T-cell (primary cell): ENCODE data around the gene TSC22D2. TPM values are rescaled to one million over a fixed set of nuclear protein-coding genes. Genes with fewer than 3 reads are reported as not detected.
A peak's percentile ranks its signal among the peaks of the same experiment; 100 is the strongest.

Source experiments
- ATAC-seq, 4 experiments: fragments of 200-7000 bp in 3 of 4; fragments of 150-1000 bp in 1 of 4; cut with Tn5 transposase; replicated peaks in 1 of 4; 1 replicate in 3 of 4; 2 replicates in 1 of 4; pipeline ENCODE4 v1.10.0; 2021; ENCODE audit warnings: moderate library complexity in 3 of 4, mild to moderate bottlenecking in 2 of 4, moderate number of reproducible peaks in 1 of 4
- CTCF ChIA-PET, 2 donors: fragments of 300-600 bp; sonication (Branson Sonifier 250); formaldehyde crosslinking; loops; one replicate each; lab custom pipeline; 2022; ENCODE audit warnings: antibody characterized with exemption in 2 of 2; lab: Charles Lee
- POLR2A ChIA-PET, 2 donors: fragments of 300-600 bp; sonication (Branson Sonifier 250); formaldehyde crosslinking; loops; one replicate each; lab custom pipeline; 2022; ENCODE audit warnings: antibody characterized with exemption in 2 of 2; lab: Charles Lee
- DNase-seq, 35 experiments: peaks; one replicate each; pipeline versions ENCODE4 v3.0.0 to v3.0.0-alpha.2; 2013 to 2023
- H3K27ac ChIP-seq: one replicate; pipeline ENCODE4 v1.5.1; 2013; ENCODE audit warnings: low read length
- H3K27me3 ChIP-seq, 2 experiments: replicated peaks in 1 of 2; 1 replicate in 1 of 2; 2 replicates in 1 of 2; pipeline versions ENCODE4 v1.6.1 to v1.7.0; 2013; ENCODE audit warnings: low read length in 1 of 2, mixed read lengths in 1 of 2; ENCODE audit not compliant: control insufficient read depth in 2 of 2, insufficient read depth in 2 of 2; ENCODE audit errors: extremely low read depth in 1 of 2
- H3K36me3 ChIP-seq, 2 donors: 1 replicate in 1 of 2; 2 replicates in 1 of 2; pipeline versions ENCODE4 v1.6.1 to v1.7.0; 2013; ENCODE audit warnings: low read length in 1 of 2; ENCODE audit not compliant: control insufficient read depth in 2 of 2, insufficient read depth in 1 of 2; ENCODE audit errors: extremely low read depth in 1 of 2
- H3K4me1 ChIP-seq, 2 experiments: 1 replicate in 1 of 2; 2 replicates in 1 of 2; pipeline versions ENCODE4 v1.6.1 to v1.7.0; 2013; ENCODE audit warnings: low read length in 2 of 2, mixed read lengths in 1 of 2; ENCODE audit not compliant: insufficient read depth in 2 of 2, control insufficient read depth in 1 of 2; ENCODE audit errors: extremely low read depth in 1 of 2
- H3K4me3 ChIP-seq, 2 donors: 1 replicate in 1 of 2; 2 replicates in 1 of 2; pipeline versions ENCODE4 v1.5.1 to v1.7.0; 2013; ENCODE audit warnings: mild to moderate bottlenecking in 2 of 2, low read length in 1 of 2, moderate library complexity in 1 of 2; ENCODE audit not compliant: control insufficient read depth in 1 of 2; ENCODE audit errors: extremely low read depth in 1 of 2
- H3K9me3 ChIP-seq: 2 replicates; pipeline ENCODE4 v1.7.0; 2013
- H3K27ac Mint-ChIP-seq, 2 donors: one replicate each; pipeline ENCODE4 v1.8.0; 2020 to 2021; ENCODE audit warnings: mild to moderate bottlenecking in 2 of 2, mixed read lengths in 2 of 2
- H3K27me3 Mint-ChIP-seq, 2 donors: one replicate each; pipeline ENCODE4 v1.8.0; 2021 to 2022; ENCODE audit warnings: mixed read lengths in 2 of 2
- H3K36me3 Mint-ChIP-seq: one replicate; pipeline ENCODE4 v1.8.0; 2021; ENCODE audit warnings: mixed read lengths
- H3K4me1 Mint-ChIP-seq, 3 donors: one replicate each; pipeline ENCODE4 v1.8.0; 2020 to 2022; ENCODE audit warnings: mixed read lengths in 3 of 3, mild to moderate bottlenecking in 1 of 3
- H3K4me3 Mint-ChIP-seq, 3 donors: one replicate each; pipeline ENCODE4 v1.8.0; 2020 to 2022; ENCODE audit warnings: mild to moderate bottlenecking in 3 of 3, mixed read lengths in 3 of 3, moderate library complexity in 3 of 3
- H3K9me3 Mint-ChIP-seq, 3 donors: one replicate each; pipeline ENCODE4 v1.8.0; 2020 to 2022; ENCODE audit warnings: mixed read lengths in 3 of 3
- WGBS: methylation state at CpG from one replicate; pipeline ENCODE4 v1.1.5; 2013; ENCODE audit warnings: missing lambda C conversion rate; ENCODE audit not compliant: insufficient coverage; 5-methylcytosine and 5-hydroxymethylcytosine counted together
- total RNA-seq, 35 experiments: library from RNA in 6 of 35; stranded (reverse) in 6 of 35; fragments of 120-200 nt in 1 of 35; gene quantifications; one replicate each; pipeline versions ENCODE4 v1.2.1 to v1.2.4 and lab custom pipeline; 2013 to 2026

TSC22D2 gene
- total RNA-seq, 5 donors from 2014 or later (not counting 1 experiment from before 2014, with no cell fraction given), result 21.2 to 55.0 (median 23.3) TPM

- Histone ChIP-seq H3K9me3 (no peaks in the 10 kb centered on the region), H3K4me1 (peaks cover 0 to 3% of the 10 kb centered on the region in 2 experiments), H3K4me3 (no peak overlapping the region), H3K27ac (no peak overlapping the region), H3K36me3 (no peaks in the 10 kb centered on the region), H3K27me3 (no peaks in the 10 kb centered on the region)
- peaks cover 4% of the 10 kb centered on the region for H3K36me3 Mint-ChIP-seq
- H3K27ac Mint-ChIP-seq, result no peak overlapping the region
- ChIA-PET CTCF (interaction anchor here in 1 of 2 donors (1.0 kb wide), 1 partner anchor 44 kb away, joined by 3 read pairs; no protein-coding TSS in a partner anchor), POLR2A (interaction anchor here in 1 of 2 donors (0.6 kb wide), 1 partner anchor 102 kb away, joined by 3 read pairs; no protein-coding TSS in a partner anchor)
- ATAC-seq, result no peak
- no CpG with 5 or more reads among the region's 1 CpG for WGBS
- DNase-seq, result no peak
- no peaks in the 10 kb centered on the region for H3K9me3 Mint-ChIP-seq
- no peaks in the 10 kb centered on the region for H3K27me3 Mint-ChIP-seq
- peaks cover 43 to 48% (median 44%) of the 10 kb centered on the region in 3 donors for H3K4me1 Mint-ChIP-seq
- H3K4me3 Mint-ChIP-seq, result no peak overlapping the region
Measured at GRCh38 chr3:150451329-150452048, 43.4 kb downstream of the TSC22D2 start.

GRCh38 chr3:150453353-150453752 lies 45.3 kb downstream of the TSC22D2 start:
- no peak overlapping the region for H3K4me3 Mint-ChIP-seq
- ChIA-PET CTCF (no interaction called here), POLR2A (no interaction called here)
- no CpG with 5 or more reads among the region's 4 CpGs for whole genome bisulfite sequencing
- Histone ChIP-seq H3K36me3 (peaks cover 2 to 11% of the 10 kb centered on the region in 2 donors), H3K4me1 (peaks cover 0 to 3% of the 10 kb centered on the region in 2 experiments), H3K27me3 (no peaks in the 10 kb centered on the region), H3K4me3 (no peak overlapping the region), H3K9me3 (no peaks in the 10 kb centered on the region), H3K27ac (no peak overlapping the region)
- peak overlapping the region in 1 of 2 donors; percentile 22 for H3K27ac Mint-ChIP-seq
- DNase-seq, result no peak
- no peaks in the 10 kb centered on the region for H3K9me3 Mint-ChIP-seq
- H3K4me1 Mint-ChIP-seq, result peaks cover 27 to 30% (median 27%) of the 10 kb centered on the region in 3 donors
- no peaks in the 10 kb centered on the region for H3K27me3 Mint-ChIP-seq
- peaks cover 15% of the 10 kb centered on the region for H3K36me3 Mint-ChIP-seq
- ATAC-seq, result no peak

- Mint-ChIP-seq H3K9me3 (no peaks in the 10 kb centered on the region), H3K27me3 (no peaks in the 10 kb centered on the region), H3K36me3 (peaks cover 21% of the 10 kb centered on the region), H3K4me1 (peaks cover 23 to 26% (median 24%) of the 10 kb centered on the region in 3 donors), H3K4me3 (no peak overlapping the region), H3K27ac (peak overlapping the region in 1 of 2 donors; percentile 8)
- H3K27ac ChIP-seq, result no peak overlapping the region
- no peak overlapping the region for H3K4me3 ChIP-seq
- ChIA-PET POLR2A (interaction anchor here in 1 of 2 donors (0.6 kb wide), 1 partner anchor 11 kb away, joined by 3 read pairs; no protein-coding TSS in a partner anchor), CTCF (interaction anchor here in 1 of 2 donors (0.6 kb wide), 1 partner anchor 176 kb away, joined by 3 read pairs; no protein-coding TSS in a partner anchor)
- peaks cover 0 to under 1% of the 10 kb centered on the region in 2 experiments for H3K4me1 ChIP-seq
- peaks cover 5 to 17% of the 10 kb centered on the region in 2 donors for H3K36me3 ChIP-seq
- no peak for ATAC-seq
- no peak for DNase-seq
- H3K9me3 ChIP-seq, result no peaks in the 10 kb centered on the region
- H3K27me3 ChIP-seq, result no peaks in the 10 kb centered on the region
- no CpG with 5 or more reads among the region's 2 CpGs for WGBS
Measured at GRCh38 chr3:150454085-150454484, 46.0 kb downstream of the TSC22D2 start.

GRCh38 chr3:150454622-150455021 lies 46.5 kb downstream of the TSC22D2 start:
- ChIA-PET POLR2A (interaction anchor here in 1 of 2 donors (0.6 kb wide), 1 partner anchor 10 kb away, joined by 3 read pairs; no protein-coding TSS in a partner anchor), CTCF (no interaction called here)
- no peak for ATAC-seq
- Histone ChIP-seq H3K9me3 (no peaks in the 10 kb centered on the region), H3K4me1 (no peaks in the 10 kb centered on the region), H3K4me3 (no peak overlapping the region), H3K27me3 (no peaks in the 10 kb centered on the region), H3K36me3 (peaks cover 5 to 17% of the 10 kb centered on the region in 2 donors), H3K27ac (no peak overlapping the region)
- Mint-ChIP-seq H3K9me3 (no peaks in the 10 kb centered on the region), H3K36me3 (peaks cover 23% of the 10 kb centered on the region), H3K27ac (no peak overlapping the region), H3K4me3 (no peak overlapping the region), H3K4me1 (peaks cover 18 to 21% (median 19%) of the 10 kb centered on the region in 3 donors), H3K27me3 (no peaks in the 10 kb centered on the region)
- DNase-seq, result no peak
- no CpG with 5 or more reads among the region's 1 CpG for WGBS

DNA sequence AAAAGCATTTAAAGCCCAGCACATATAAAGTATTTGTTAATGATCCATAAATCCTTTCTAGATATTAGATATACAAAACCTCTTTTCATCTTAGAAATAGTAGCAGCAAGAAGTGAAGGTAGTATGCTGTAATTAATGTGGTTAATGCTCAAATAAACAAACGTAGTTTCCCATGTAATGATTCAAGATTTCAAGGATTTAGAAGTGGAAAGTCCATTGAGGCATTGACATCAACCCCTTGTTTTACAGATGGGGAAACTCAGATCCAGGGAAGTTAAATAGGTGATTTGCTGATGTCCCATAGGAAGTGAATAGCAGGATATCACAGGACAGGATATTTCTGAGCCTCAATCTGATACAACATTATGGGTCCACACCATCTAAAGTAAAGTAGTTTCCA lies 47.2 kb downstream of the TSC22D2 start:
- peak overlapping the region in 1 of 2 donors; percentile 2 for H3K27ac Mint-ChIP-seq
- Histone ChIP-seq H3K36me3 (peaks cover 5 to 17% of the 10 kb centered on the region in 2 donors), H3K4me1 (no peaks in the 10 kb centered on the region), H3K27ac (no peak overlapping the region), H3K9me3 (no peaks in the 10 kb centered on the region), H3K27me3 (no peaks in the 10 kb centered on the region), H3K4me3 (no peak overlapping the region)
- 86% methylated on average over 1 of the region's 1 CpG for WGBS
- H3K36me3 Mint-ChIP-seq, result peaks cover 24% of the 10 kb centered on the region
- DNase-seq (no peak), ATAC-seq (no peak)
- CTCF ChIA-PET, result no interaction called here
- H3K9me3 Mint-ChIP-seq, result no peaks in the 10 kb centered on the region
- H3K4me1 Mint-ChIP-seq, result peaks cover 17 to 19% (median 18%) of the 10 kb centered on the region in 3 donors
- H3K27me3 Mint-ChIP-seq, result no peaks in the 10 kb centered on the region
- no peak overlapping the region for H3K4me3 Mint-ChIP-seq
- POLR2A ChIA-PET, result no interaction called here

DNA sequence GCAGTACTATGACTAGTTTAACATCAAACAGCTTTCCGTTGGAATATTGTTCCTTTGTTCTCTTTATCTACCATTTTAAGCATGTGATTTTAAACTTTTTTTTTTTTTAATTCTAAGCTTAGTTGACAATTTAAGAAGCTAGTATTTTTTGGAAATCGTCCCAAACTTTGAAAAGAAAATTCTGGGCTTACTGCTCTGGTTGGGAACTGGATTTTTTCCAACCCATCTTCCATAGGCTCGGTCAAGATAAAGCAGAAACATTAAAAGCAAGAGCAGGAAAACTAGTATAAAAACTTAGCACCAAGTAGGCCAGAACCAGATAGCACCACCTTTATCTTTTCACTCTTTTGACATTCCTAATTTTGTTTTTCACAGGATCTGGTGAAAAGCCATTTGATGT lies 49.9 kb downstream of the TSC22D2 start:
- Mint-ChIP-seq H3K4me3 (no peak overlapping the region), H3K4me1 (peaks cover 6 to 9% (median 6%) of the 10 kb centered on the region in 3 donors), H3K27me3 (no peaks in the 10 kb centered on the region), H3K9me3 (no peaks in the 10 kb centered on the region), H3K36me3 (peaks cover 24% of the 10 kb centered on the region), H3K27ac (no peak overlapping the region)
- H3K9me3 ChIP-seq, result no peaks in the 10 kb centered on the region
- H3K27ac ChIP-seq, result no peak overlapping the region
- peaks cover 5 to 20% of the 10 kb centered on the region in 2 donors for H3K36me3 ChIP-seq
- ChIA-PET POLR2A (interaction anchor here in 1 of 2 donors (0.6 kb wide), 1 partner anchor 33 kb away, joined by 3 read pairs; no protein-coding TSS in a partner anchor), CTCF (interaction anchor here in 1 of 2 donors (0.6 kb wide), 1 partner anchor 16 kb away, joined by 3 read pairs; no protein-coding TSS in a partner anchor)
- DNase-seq, result no peak
- no CpG with 5 or more reads among the region's 3 CpGs for WGBS
- no peak overlapping the region for H3K4me3 ChIP-seq
- no peaks in the 10 kb centered on the region for H3K27me3 ChIP-seq
- no peaks in the 10 kb centered on the region for H3K4me1 ChIP-seq
- no peak for ATAC-seq
